ENCODE results near the gene CH25H. TPM values are rescaled to one million over a fixed set of nuclear protein-coding genes. Genes with fewer than 3 reads are reported as not detected.

Gene CH25H
- total RNA-seq, 1 donor, result 2.2 TPM

DNA sequence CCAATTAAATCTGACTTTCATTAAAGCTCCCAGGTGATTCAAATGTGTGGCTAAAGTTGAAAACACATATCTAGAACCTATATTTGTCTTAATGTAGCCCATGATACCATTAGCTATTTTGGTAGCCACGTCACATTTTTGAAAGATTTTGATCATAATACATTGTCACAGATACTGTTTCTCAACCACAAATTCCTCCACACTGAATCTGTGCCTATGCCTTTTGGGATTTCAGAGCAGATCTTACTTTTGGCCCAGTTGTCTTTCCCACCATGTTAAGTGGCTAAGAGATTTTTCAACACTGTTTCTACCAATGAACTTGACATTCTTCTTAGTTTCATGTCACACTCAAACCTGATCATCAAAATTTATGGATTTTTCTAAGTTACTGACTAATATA is 47.4 kb downstream of the CH25H start:
- no peak overlapping the region for H3K4me3 ChIP-seq (ENCODE audit: low read depth, low read length)
- TF ChIP-seq CTCF (IDR thresholded peaks at IDR 0.05; ENCODE audit: insufficient read depth, low read length), result no peak
- no peak for DNase-seq (ENCODE audit: low read depth)

DNA sequence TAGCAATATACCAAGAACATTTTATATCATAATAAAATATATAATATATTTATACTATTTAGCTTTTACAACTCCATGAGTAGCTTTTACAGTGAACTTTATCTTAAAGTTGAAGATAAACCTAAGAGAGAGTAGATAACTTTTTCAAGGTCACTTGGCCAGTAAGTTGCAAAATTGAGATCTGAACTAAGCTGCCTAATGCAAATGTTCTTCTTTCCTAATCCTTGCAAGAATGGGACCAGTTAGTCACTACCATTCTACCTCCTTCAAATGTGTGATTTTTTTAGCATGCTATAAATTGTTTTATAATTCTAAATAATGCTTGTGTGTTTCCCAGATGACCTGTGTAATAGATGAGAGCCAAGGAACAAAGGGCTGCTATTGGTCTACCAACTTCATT is 47.8 kb downstream of the CH25H start:
- H3K4me3 ChIP-seq (ENCODE audit: low read depth, low read length), result no peak overlapping the region
- no peak for TF ChIP-seq CTCF (IDR thresholded peaks at IDR 0.05; ENCODE audit: insufficient read depth, low read length)
- no peak for DNase-seq (ENCODE audit: low read depth)

DNA sequence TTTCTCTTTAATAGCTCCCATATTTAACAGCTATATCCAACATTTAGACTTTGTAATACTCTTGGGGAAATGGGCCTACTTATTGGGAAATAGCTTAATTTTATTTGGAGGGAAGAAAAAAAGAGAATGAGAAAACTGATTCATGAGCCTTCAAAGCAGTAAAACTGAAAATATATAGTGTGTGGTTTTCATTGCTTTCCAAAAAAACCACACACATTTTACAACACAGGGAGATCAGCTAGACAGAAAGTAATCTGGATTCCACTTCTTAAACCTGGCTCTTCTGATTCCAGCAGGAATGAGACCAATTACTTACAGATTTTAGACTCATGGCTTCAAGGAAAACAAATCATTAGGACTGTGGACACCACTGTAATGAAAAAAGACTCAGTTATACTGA is 48.7 kb downstream of the CH25H start:
- no peak for TF ChIP-seq CTCF (IDR thresholded peaks at IDR 0.05; ENCODE audit: insufficient read depth, low read length)
- peak; percentile 67 for DNase-seq (ENCODE audit: low read depth)
- no peak overlapping the region for H3K4me3 ChIP-seq (ENCODE audit: low read depth, low read length)

DNA sequence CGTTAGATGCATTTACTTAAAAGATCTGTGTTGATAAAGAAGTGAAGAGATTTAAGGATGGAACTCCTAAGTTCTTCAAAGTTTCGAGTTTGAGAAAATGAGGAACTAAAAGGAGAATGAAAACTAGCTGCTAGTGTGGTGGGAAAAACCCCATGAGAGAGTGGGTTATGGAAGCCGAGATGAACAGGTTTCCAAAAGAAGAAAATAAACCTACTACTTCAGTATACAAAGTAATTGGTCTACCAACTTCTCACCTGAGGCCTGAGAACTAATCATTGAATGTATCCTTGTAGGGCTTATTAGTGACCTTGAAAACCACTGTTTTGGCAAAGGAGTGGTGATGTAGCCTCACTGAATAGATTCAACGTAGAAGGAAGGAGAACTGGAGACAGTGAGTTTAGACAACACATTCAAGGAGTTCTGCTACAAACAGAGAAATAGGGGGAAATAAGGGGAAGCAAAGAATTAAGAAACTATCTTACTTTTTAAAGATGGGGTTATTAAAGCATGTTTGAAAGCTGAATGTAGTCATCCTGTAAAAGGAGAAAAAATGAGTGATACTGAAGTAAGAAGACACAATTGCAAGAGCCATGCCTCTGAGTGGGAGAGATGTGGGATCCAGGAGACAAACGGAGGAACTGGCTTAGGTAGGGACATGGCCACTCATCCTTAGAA is 50.8 kb downstream of the CH25H start:
- TF ChIP-seq CTCF (IDR thresholded peaks at IDR 0.05; ENCODE audit: insufficient read depth, low read length), result no peak
- DNase-seq (ENCODE audit: low read depth), result no peak
- no peak overlapping the region for H3K4me3 ChIP-seq (ENCODE audit: low read depth, low read length)

Other genes with a start within 250 kb of the CH25H start
- gene FAS, start 216.5 kb downstream of the CH25H start, total RNA-seq (ENCODE audit: low replicate concordance), result 55.5 and 61.9 TPM in 2 replicates
- 30.6 and 55.2 TPM in 2 replicates for gene LIPA, start 44.5 kb upstream of the CH25H start, total RNA-seq (ENCODE audit: low replicate concordance)
- gene IFIT2, start 94.7 kb upstream of the CH25H start, total RNA-seq (ENCODE audit: low replicate concordance), result 7.6 and 30.7 TPM in 2 replicates
- gene IFIT3, start 120.7 kb upstream of the CH25H start, total RNA-seq (ENCODE audit: low replicate concordance), result 23.1 and 88.3 TPM in 2 replicates
- not detected in 2 replicates for gene IFIT1B, start 170.7 kb upstream of the CH25H start, total RNA-seq (ENCODE audit: low replicate concordance)
- gene IFIT1, start 185.3 kb upstream of the CH25H start, total RNA-seq (ENCODE audit: low replicate concordance), result 13.6 and 172 TPM in 2 replicates
- 30.7 and 36.0 TPM in 2 replicates for gene IFIT5, start 207.3 kb upstream of the CH25H start, total RNA-seq (ENCODE audit: low replicate concordance)